ENCODE data around the gene TICAM1. TPM values are rescaled to one million over a fixed set of nuclear protein-coding genes. Genes with fewer than 3 reads are reported as not detected.
A peak's percentile ranks its signal among the peaks of the same experiment; 100 is the strongest.

The TICAM1 gene
- total RNA-seq (3.7 and 5.0 TPM in 2 replicates), polyA plus RNA-seq (20.5 and 21.3 TPM in 2 replicates)

DNA sequence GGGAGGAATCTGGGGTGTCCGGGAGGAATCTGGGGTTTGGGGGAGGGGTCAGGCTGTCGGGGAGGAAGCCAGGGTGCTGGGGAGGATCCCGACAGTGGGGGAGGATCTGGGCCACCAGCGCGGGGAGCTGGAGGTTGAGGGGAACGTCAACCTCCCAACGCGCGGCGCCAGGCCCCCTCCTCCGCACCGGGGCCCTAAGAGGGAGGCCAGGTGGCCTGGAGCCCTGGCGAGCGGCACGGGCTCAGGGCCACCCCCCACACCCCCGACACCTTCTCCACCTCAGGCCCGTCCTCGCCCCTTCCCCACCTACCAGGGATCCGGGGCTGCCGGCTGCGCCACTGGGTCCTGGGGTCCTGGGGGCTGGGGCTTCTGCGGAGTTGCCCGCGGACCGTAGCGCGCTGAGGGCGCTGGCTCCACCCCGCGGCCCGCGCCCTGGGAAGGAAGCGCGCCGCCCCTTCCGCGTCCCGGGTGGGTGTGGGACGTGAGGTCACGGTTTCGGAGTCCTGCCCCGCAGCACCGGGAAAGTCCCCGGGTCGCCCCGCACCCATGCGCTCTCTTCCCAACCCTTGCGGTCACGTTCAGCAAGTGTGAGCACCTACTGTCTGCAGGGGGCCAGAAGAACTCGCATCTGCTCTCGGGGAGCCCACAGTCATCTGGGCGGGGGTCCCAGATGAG, at the start of gene TICAM1:
Gene TICAM1 (minus strand): TSS at position 409 of the 675 bp plus-strand sequence. CDS start 13,335 bp downstream, outside the sequence.
- H3K36me3 ChIP-seq (replicated peaks; ENCODE audit: insufficient read depth, low read depth), result no peaks in the 10 kb centered on the region
- H4K20me1 ChIP-seq (ENCODE audit: insufficient read depth, poor library complexity, severe bottlenecking), result no peaks in the 10 kb centered on the region
- H3K27me3 ChIP-seq, result no peaks in the 10 kb centered on the region
- peaks cover 12% of the 10 kb centered on the region for H3K4me1 ChIP-seq (ENCODE audit: insufficient read depth)
- peak; percentile 87 for DNase-seq (ENCODE audit: low spot score)
- WGBS (ENCODE audit: low lambda C conversion rate, missing lambda C conversion rate), result 2% methylated on average over 34 of the region's 52 CpGs
- no peaks in the 10 kb centered on the region for H3K9me3 ChIP-seq (ENCODE audit: low read depth)
- H3K79me2 ChIP-seq, result peaks cover 41% of the 10 kb centered on the region
- H2AFZ ChIP-seq, result peak within 1 kb of the TSS; percentile 93
- H3K27ac ChIP-seq, result peak within 1 kb of the TSS; percentile 86
- no peaks in the 10 kb centered on the region for H3K9me2 ChIP-seq (replicated peaks; ENCODE audit: insufficient read depth)
- H3K4me2 ChIP-seq, result peak within 1 kb of the TSS; percentile 75
- TF ChIP-seq EZH2phosphoT487 (IDR thresholded peaks at IDR 0.05; ENCODE audit: low read depth, severe bottlenecking, unreplicated experiment) (no peak), EZH2 (IDR thresholded peaks at IDR 0.05; ENCODE audit: borderline replicate concordance) (no peak)
- TF ChIP-seq, protein P1, sequence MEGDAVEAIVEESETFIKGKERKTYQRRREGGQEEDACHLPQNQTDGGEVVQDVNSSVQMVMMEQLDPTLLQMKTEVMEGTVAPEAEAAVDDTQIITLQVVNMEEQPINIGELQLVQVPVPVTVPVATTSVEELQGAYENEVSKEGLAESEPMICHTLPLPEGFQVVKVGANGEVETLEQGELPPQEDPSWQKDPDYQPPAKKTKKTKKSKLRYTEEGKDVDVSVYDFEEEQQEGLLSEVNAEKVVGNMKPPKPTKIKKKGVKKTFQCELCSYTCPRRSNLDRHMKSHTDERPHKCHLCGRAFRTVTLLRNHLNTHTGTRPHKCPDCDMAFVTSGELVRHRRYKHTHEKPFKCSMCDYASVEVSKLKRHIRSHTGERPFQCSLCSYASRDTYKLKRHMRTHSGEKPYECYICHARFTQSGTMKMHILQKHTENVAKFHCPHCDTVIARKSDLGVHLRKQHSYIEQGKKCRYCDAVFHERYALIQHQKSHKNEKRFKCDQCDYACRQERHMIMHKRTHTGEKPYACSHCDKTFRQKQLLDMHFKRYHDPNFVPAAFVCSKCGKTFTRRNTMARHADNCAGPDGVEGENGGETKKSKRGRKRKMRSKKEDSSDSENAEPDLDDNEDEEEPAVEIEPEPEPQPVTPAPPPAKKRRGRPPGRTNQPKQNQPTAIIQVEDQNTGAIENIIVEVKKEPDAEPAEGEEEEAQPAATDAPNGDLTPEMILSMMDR (IDR thresholded peaks at IDR 0.05; ENCODE audit: poor library complexity), result no peak
- peak within 1 kb of the TSS; percentile 81 for H3K4me3 ChIP-seq

DNA sequence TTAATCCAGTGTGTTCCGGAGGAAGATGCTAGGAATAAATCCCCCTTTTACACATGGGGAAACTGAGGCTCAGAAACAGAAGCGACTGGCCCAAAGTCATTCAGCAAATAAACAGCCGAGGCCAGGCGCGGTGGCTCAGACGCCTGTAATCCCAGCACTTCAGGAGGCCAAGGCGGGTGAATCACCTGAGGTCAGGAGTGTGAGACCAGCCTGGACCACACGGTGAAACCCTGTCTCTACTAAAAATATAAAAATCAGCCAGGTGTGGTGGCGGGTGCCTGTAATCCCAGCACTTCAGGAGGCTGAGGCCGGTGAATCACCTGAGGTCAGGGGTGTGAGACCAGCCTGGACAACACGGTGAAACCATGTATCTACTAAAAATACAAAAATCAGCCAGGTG, 47.5 kb upstream of the TICAM1 start:
- no peak for DNase-seq (ENCODE audit: low spot score)
- Histone ChIP-seq H3K9me2 (replicated peaks; ENCODE audit: insufficient read depth) (no peaks in the 10 kb centered on the region), H3K4me1 (ENCODE audit: insufficient read depth) (peaks cover 5% of the 10 kb centered on the region), H4K20me1 (ENCODE audit: insufficient read depth, poor library complexity, severe bottlenecking) (no peaks in the 10 kb centered on the region), H2AFZ (no peak overlapping the region), H3K27me3 (no peaks in the 10 kb centered on the region), H3K79me2 (no peaks in the 10 kb centered on the region), H3K27ac (no peak overlapping the region), H3K36me3 (replicated peaks; ENCODE audit: insufficient read depth, low read depth) (no peaks in the 10 kb centered on the region), H3K9me3 (ENCODE audit: low read depth) (no peaks in the 10 kb centered on the region), H3K4me3 (no peak overlapping the region), H3K4me2 (no peak overlapping the region)
- 90% methylated on average over 11 of the region's 11 CpGs for WGBS (ENCODE audit: low lambda C conversion rate, missing lambda C conversion rate)
- TF ChIP-seq, protein P1 (IDR thresholded peaks at IDR 0.05; ENCODE audit: poor library complexity), result no peak
- TF ChIP-seq EZH2phosphoT487 (IDR thresholded peaks at IDR 0.05; ENCODE audit: low read depth, severe bottlenecking, unreplicated experiment) (no peak), EZH2 (IDR thresholded peaks at IDR 0.05; ENCODE audit: borderline replicate concordance) (no peak)

DNA sequence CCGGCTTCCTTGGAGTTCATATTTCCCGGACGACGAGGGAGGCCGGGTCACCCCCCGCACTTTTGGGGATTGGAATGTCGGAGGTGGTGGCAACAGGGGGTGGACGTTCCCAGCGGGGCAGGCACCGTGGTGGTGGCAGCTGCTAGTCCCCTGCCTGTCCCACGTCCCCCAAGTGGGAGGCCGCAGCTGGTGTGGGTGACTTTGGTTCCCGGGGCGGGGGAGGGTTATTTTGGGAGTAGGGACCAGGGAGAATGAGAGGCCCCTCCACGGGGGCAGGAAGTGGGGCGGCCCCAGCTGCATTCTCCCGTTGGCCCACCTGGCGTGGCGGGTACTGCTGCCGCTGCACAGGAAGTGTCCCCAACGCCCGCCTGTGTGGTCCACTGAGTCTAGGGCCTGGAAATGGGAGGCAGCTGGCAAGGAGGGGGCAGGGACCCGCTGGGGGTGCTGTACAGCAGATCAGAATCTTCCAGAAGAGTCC, 47.0 kb upstream of the TICAM1 start:
- Histone ChIP-seq H3K27ac (peak overlapping the region; percentile 7), H3K27me3 (no peaks in the 10 kb centered on the region), H3K36me3 (replicated peaks; ENCODE audit: insufficient read depth, low read depth) (no peaks in the 10 kb centered on the region), H3K4me3 (no peak overlapping the region), H2AFZ (no peak overlapping the region), H3K79me2 (no peaks in the 10 kb centered on the region), H3K9me3 (ENCODE audit: low read depth) (no peaks in the 10 kb centered on the region), H3K9me2 (replicated peaks; ENCODE audit: insufficient read depth) (no peaks in the 10 kb centered on the region), H3K4me1 (ENCODE audit: insufficient read depth) (peaks cover 5% of the 10 kb centered on the region), H4K20me1 (ENCODE audit: insufficient read depth, poor library complexity, severe bottlenecking) (no peaks in the 10 kb centered on the region), H3K4me2 (peak overlapping the region; percentile 44)
- no peak for TF ChIP-seq EZH2phosphoT487 (IDR thresholded peaks at IDR 0.05; ENCODE audit: low read depth, severe bottlenecking, unreplicated experiment)
- TF ChIP-seq EZH2 (IDR thresholded peaks at IDR 0.05; ENCODE audit: borderline replicate concordance), result no peak
- TF ChIP-seq, protein P1 (IDR thresholded peaks at IDR 0.05; ENCODE audit: poor library complexity), result no peak
- 70% methylated on average over 21 of the region's 23 CpGs for WGBS (ENCODE audit: low lambda C conversion rate, missing lambda C conversion rate)
- no peak for DNase-seq (ENCODE audit: low spot score)

Measured in hepatocyte (in vitro differentiated cells).